Type B pancreatic cell (in vitro differentiated cells): Measurements from ENCODE around the gene GALNT15. TPM values are rescaled to one million over a fixed set of nuclear protein-coding genes. Genes with fewer than 3 reads are reported as not detected.

Experiments
- DNase-seq: peaks from one replicate; pipeline ENCODE4 v3.0.0; 2021; ENCODE audit warnings: mixed read lengths; ENCODE audit not compliant: unreplicated experiment; ENCODE audit errors: extremely low spot score
- H3K27ac Mint-ChIP-seq: 2 replicates; pipeline ENCODE4 v1.8.0; 2021; ENCODE audit warnings: mild to moderate bottlenecking, mixed read lengths
- H3K27me3 Mint-ChIP-seq: 2 replicates; pipeline ENCODE4 v1.8.0; 2021; ENCODE audit warnings: mixed read lengths
- H3K36me3 Mint-ChIP-seq: 2 replicates; pipeline ENCODE4 v1.8.0; 2021; ENCODE audit warnings: mixed read lengths
- H3K4me1 Mint-ChIP-seq: one replicate; pipeline ENCODE4 v1.8.0; 2021; ENCODE audit warnings: mixed read lengths; ENCODE audit not compliant: unreplicated experiment
- H3K4me3 Mint-ChIP-seq: 2 replicates; pipeline ENCODE4 v1.8.0; 2021; ENCODE audit warnings: mild to moderate bottlenecking, mixed read lengths
- H3K9me3 Mint-ChIP-seq: 2 replicates; pipeline ENCODE4 v1.8.0; 2021; ENCODE audit warnings: mixed read lengths
- CTCF ChIP-seq: fragments of 200-600 bp; sonication (generic); conservative IDR thresholded peaks from 2 replicates; pipeline ENCODE4 v1.5.0; 2021; ENCODE audit warnings: antibody characterized with exemption, mild to moderate bottlenecking
- total RNA-seq: library from RNA; stranded (reverse); gene quantifications from 2 replicates; pipeline ENCODE4 v1.2.1, GENCODE V29; 2021; ENCODE audit warnings: low replicate concordance

Gene GALNT15
- total RNA-seq, 1 donor from 2014 or later = 0.17 TPM

- no peak overlapping the region for H3K27ac Mint-ChIP-seq
- H3K36me3 Mint-ChIP-seq = no peaks in the 10 kb centered on the region
- H3K4me1 Mint-ChIP-seq = peaks cover 13% of the 10 kb centered on the region
- H3K9me3 Mint-ChIP-seq = no peaks in the 10 kb centered on the region
- DNase-seq = no peak
- H3K4me3 Mint-ChIP-seq = no peak overlapping the region
- no peaks in the 10 kb centered on the region for H3K27me3 Mint-ChIP-seq
- TF ChIP-seq CTCF = no peak
Observed at GRCh38 chr3:16262174-16262573, 87.7 kb downstream of the GALNT15 start.

- peak overlapping the region; percentile 98 for H3K4me3 Mint-ChIP-seq
- no peaks in the 10 kb centered on the region for H3K36me3 Mint-ChIP-seq
- no peaks in the 10 kb centered on the region for H3K9me3 Mint-ChIP-seq
- peaks cover 19% of the 10 kb centered on the region for H3K4me1 Mint-ChIP-seq
- H3K27ac Mint-ChIP-seq = peak overlapping the region; percentile 99
- no peak for TF ChIP-seq CTCF
- no peaks in the 10 kb centered on the region for H3K27me3 Mint-ChIP-seq
- no peak for DNase-seq
Observed at GRCh38 chr3:16264174-16264707, 89.8 kb downstream of the GALNT15 start.

- Mint-ChIP-seq H3K4me1 (peaks cover 19% of the 10 kb centered on the region), H3K27me3 (no peaks in the 10 kb centered on the region), H3K27ac (peak within 1 kb of the TSS; percentile 99), H3K36me3 (no peaks in the 10 kb centered on the region), H3K9me3 (no peaks in the 10 kb centered on the region), H3K4me3 (peak within 1 kb of the TSS; percentile 98)
- DNase-seq = peak; percentile 99
- TF ChIP-seq CTCF = peak; percentile 59
Observed at GRCh38 chr3:16264708-16265454, 90.4 kb downstream of the GALNT15 start, which contains the start of the genes DPH3 and OXNAD1. Gene DPH3 (minus strand): TSS chr3:16264943. CDS start chr3:16264876, 67 bp downstream. Gene OXNAD1 (plus strand): TSS chr3:16265212. CDS start chr3:16270953, 5,741 bp downstream.

- TF ChIP-seq CTCF = no peak
- Mint-ChIP-seq H3K36me3 (no peaks in the 10 kb centered on the region), H3K27ac (peak overlapping the region; percentile 99), H3K4me1 (peaks cover 19% of the 10 kb centered on the region), H3K27me3 (no peaks in the 10 kb centered on the region), H3K4me3 (peak overlapping the region; percentile 98), H3K9me3 (no peaks in the 10 kb centered on the region)
- no peak for DNase-seq
Observed at GRCh38 chr3:16265455-16265786, 90.9 kb downstream of the GALNT15 start.

- H3K27me3 Mint-ChIP-seq = no peaks in the 10 kb centered on the region
- peak overlapping the region; percentile 76 for H3K4me3 Mint-ChIP-seq
- H3K27ac Mint-ChIP-seq = peak overlapping the region; percentile 61
- H3K4me1 Mint-ChIP-seq = peaks cover 19% of the 10 kb centered on the region
- no peak for DNase-seq
- no peaks in the 10 kb centered on the region for H3K9me3 Mint-ChIP-seq
- TF ChIP-seq CTCF = no peak
- no peaks in the 10 kb centered on the region for H3K36me3 Mint-ChIP-seq
Observed at GRCh38 chr3:16266714-16267113, 92.2 kb downstream of the GALNT15 start.
